DND-41 (cell line): ENCODE data around the gene ANKRD65.
"Not testable (repeated sequence)": the region's sequence is repeated elsewhere in the genome, so short reads cannot be mapped to it uniquely, and the experiment has no call there.

ENCODE experiments used
- ATAC-seq: fragments of 200-7000 bp; cut with Tn5 transposase; 3 replicates; pipeline ENCODE4 v1.9.1; 2021; ENCODE audit warnings: low read depth; ENCODE audit not compliant: insufficient read depth
- DNase-seq: peaks from one replicate; pipeline ENCODE4 v3.0.0-alpha.2; 2020
- H2AFZ ChIP-seq: 2 replicates; pipeline ENCODE4 v1.6.0; 2012; ENCODE audit warnings: low read depth, low read length
- H3K27ac ChIP-seq: 2 replicates; pipeline ENCODE4 v1.5.1; 2012; ENCODE audit warnings: low read length, inconsistent platforms
- H3K27me3 ChIP-seq: fragments of 200-600 bp; sonication (generic); 2 replicates; pipeline ENCODE4 v1.6.0; 2012; ENCODE audit warnings: low read length, mild to moderate bottlenecking, inconsistent platforms; ENCODE audit not compliant: insufficient read depth, poor library complexity
- H3K36me3 ChIP-seq: 2 replicates; pipeline ENCODE4 v1.5.1; 2012; ENCODE audit warnings: low read length, inconsistent platforms; ENCODE audit not compliant: insufficient read depth
- H3K4me1 ChIP-seq: 2 replicates; pipeline ENCODE4 v1.5.1; 2012; ENCODE audit warnings: mild to moderate bottlenecking, low read length; ENCODE audit not compliant: insufficient read depth
- H3K4me2 ChIP-seq: 2 replicates; pipeline ENCODE4 v1.6.0; 2012; ENCODE audit warnings: mild to moderate bottlenecking, moderate library complexity, low read length, inconsistent platforms; ENCODE audit not compliant: insufficient read depth
- H3K4me3 ChIP-seq, 2 experiments: fragments of 200-600 bp in 1 of 2; shearing (Covaris generic) in 1 of 2; 2 replicates each; pipeline ENCODE4 v1.5.1; 2012 to 2016; ENCODE audit warnings: inconsistent platforms in 2 of 2, low read length in 2 of 2, mild to moderate bottlenecking in 2 of 2, low read depth in 1 of 2, moderate library complexity in 1 of 2
- H3K79me2 ChIP-seq: 2 replicates; pipeline ENCODE4 v1.6.0; 2012; ENCODE audit warnings: low read length, inconsistent platforms; ENCODE audit not compliant: insufficient read depth
- H3K9ac ChIP-seq: 2 replicates; pipeline ENCODE4 v1.6.0; 2012; ENCODE audit warnings: low read depth, mild to moderate bottlenecking, inconsistent platforms, low read length, moderate library complexity
- H3K9me3 ChIP-seq: 2 replicates; pipeline ENCODE4 v1.5.1; 2012; ENCODE audit warnings: low read length, moderate library complexity, mild to moderate bottlenecking, inconsistent platforms; ENCODE audit not compliant: insufficient read depth, severe bottlenecking
- H4K20me1 ChIP-seq: 2 replicates; pipeline ENCODE4 v1.6.0; 2012; ENCODE audit warnings: low read length; ENCODE audit not compliant: insufficient read depth
- EZH2 ChIP-seq: IDR thresholded peaks from 3 replicates; pipeline ENCODE4 v1.6.1; 2012; ENCODE audit warnings: borderline replicate concordance, low read depth, mild to moderate bottlenecking, moderate library complexity, low read length, inconsistent platforms; ENCODE audit not compliant: severe bottlenecking
- TF ChIP-seq, protein P1 (sequence below): IDR thresholded peaks from 2 replicates; pipeline ENCODE4 v1.5.1; 2012; ENCODE audit warnings: borderline replicate concordance, low read length, moderate library complexity, mild to moderate bottlenecking; ENCODE audit not compliant: poor library complexity, severe bottlenecking; ENCODE audit errors: extremely low read depth

The ANKRD65 gene

DNA sequence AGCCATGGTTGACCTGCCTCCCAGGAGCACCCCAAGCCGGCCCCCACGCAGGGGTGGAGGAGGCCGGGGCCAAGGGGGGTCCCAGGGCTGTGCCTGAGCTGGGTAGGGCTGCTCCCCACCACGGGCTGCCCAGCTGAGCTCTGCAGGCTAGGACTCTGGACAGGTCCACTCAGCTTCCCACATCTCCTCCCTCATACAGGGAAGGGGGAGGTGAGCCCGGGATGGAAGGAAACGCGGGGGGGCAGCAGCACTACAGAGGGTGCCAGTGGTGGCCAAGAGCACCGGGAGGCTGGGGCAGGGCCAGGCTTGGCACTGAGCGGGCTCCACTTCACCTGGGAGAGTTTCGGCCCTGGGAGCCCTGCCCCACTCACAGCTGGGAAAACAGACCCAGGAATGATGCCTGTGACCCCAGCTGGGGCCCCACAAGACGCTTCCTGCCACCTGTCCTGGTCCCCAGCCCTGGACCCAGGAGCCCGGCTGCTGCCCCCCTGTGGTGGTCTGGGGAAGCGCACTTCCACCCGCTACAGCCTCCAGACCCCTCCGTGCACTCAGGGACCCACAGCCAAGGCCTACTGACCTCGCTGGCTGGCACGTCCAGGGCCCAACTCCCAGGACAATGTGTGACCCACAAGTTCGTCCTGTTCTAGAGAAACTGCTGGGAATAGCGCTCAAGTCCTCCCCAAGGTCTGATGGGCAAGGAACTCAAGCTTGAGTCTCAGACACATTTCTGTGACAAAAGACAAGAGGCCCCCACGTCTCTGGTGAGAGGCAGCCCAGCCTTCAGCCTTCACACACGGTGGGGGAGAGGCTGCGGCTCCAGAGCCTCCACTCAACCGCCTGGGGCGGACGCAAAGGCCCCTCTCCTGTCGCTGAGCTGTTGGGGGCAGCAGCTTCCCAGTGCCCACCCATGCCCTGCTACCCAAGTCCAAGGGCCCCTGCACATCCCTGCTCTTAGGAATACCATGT lies 49.0 kb downstream of the ANKRD65 start:
- ATAC-seq (peak; percentile 36), DNase-seq (peak; percentile 77)
- H3K9me3 ChIP-seq: peaks cover 3% of the 10 kb centered on the region
- H3K9ac ChIP-seq: no peak overlapping the region
- no peaks in the 10 kb centered on the region for H3K27me3 ChIP-seq
- H2AFZ ChIP-seq: no peak overlapping the region
- H3K27ac ChIP-seq: peak overlapping the region; percentile 56
- peaks cover 30% of the 10 kb centered on the region for H3K79me2 ChIP-seq
- H3K36me3 ChIP-seq: peaks cover 28% of the 10 kb centered on the region
- H3K4me1 ChIP-seq: peaks cover 44% of the 10 kb centered on the region
- H3K4me3 ChIP-seq: no peak overlapping the region
- H4K20me1 ChIP-seq: peaks cover 29% of the 10 kb centered on the region
- H3K4me2 ChIP-seq: peak overlapping the region; percentile 50
- TF ChIP-seq, protein P1, sequence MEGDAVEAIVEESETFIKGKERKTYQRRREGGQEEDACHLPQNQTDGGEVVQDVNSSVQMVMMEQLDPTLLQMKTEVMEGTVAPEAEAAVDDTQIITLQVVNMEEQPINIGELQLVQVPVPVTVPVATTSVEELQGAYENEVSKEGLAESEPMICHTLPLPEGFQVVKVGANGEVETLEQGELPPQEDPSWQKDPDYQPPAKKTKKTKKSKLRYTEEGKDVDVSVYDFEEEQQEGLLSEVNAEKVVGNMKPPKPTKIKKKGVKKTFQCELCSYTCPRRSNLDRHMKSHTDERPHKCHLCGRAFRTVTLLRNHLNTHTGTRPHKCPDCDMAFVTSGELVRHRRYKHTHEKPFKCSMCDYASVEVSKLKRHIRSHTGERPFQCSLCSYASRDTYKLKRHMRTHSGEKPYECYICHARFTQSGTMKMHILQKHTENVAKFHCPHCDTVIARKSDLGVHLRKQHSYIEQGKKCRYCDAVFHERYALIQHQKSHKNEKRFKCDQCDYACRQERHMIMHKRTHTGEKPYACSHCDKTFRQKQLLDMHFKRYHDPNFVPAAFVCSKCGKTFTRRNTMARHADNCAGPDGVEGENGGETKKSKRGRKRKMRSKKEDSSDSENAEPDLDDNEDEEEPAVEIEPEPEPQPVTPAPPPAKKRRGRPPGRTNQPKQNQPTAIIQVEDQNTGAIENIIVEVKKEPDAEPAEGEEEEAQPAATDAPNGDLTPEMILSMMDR: peak; percentile 94
- no peak for TF ChIP-seq EZH2

DNA sequence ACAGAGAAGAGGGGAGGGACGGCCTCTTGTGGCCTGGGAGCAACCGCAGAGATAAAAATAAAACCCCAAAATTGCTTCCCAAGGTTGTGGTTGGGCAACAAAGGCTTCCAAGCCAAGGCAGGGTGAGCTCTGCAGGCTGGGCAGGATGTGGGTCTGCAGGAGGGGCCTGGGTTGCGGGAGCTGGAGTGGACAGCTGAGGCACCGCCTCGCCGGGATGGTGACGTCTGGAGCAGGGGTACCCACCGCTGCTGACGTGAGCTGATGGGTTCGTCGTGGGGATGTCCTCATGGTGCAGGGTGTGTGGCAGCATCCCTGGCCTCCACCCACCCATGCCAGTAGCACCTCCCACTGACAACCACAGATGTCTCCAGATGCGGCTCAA lies 49.7 kb downstream of the ANKRD65 start:
- TF ChIP-seq EZH2: no peak
- TF ChIP-seq, protein P1: no peak
- Histone ChIP-seq H3K36me3 (peaks cover 28% of the 10 kb centered on the region), H3K79me2 (peaks cover 29% of the 10 kb centered on the region), H2AFZ (no peak overlapping the region), H3K27ac (no peak overlapping the region), H3K9ac (no peak overlapping the region), H4K20me1 (peaks cover 29% of the 10 kb centered on the region), H3K4me1 (peaks cover 39% of the 10 kb centered on the region), H3K4me3 (no peak overlapping the region), H3K9me3 (peaks cover 10% of the 10 kb centered on the region), H3K27me3 (no peaks in the 10 kb centered on the region), H3K4me2 (peak overlapping the region; percentile 50; the same call in 1 of the 2 replicates)
- ATAC-seq: peak; percentile 15
- peak; percentile 76 for DNase-seq

DNA sequence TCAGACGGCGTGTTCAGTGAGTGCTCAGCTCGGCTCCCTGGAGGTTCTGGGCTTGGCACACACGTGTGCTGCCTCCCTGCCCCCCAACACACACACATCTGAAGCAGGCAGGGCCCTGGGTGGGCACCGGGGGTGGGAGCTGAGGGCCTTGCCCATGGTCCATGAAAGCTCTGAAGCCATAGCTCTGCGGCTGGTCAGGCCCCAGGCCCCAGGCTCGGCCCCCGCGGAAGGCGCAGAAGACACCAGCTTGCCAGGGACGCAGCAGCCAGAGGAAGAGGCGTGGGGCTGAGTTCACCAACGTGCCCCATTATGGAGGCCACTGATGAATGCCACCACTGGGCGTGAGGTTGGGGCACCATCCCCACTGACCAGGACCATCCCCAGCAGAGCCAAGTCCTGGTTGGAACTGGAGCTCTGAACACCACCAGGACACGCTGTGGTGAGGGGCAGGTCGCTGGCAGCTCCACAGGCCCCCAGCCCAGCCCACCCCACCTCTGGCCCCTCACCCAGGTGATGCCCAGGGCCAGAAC lies 50.2 kb downstream of the ANKRD65 start:
- Histone ChIP-seq H3K4me3 (no peak overlapping the region), H3K27me3 (no peaks in the 10 kb centered on the region), H2AFZ (no peak overlapping the region), H3K9ac (no peak overlapping the region), H3K79me2 (peaks cover 25% of the 10 kb centered on the region), H3K27ac (no peak overlapping the region), H3K9me3 (peaks cover 15% of the 10 kb centered on the region), H4K20me1 (peaks cover 29% of the 10 kb centered on the region), H3K4me1 (peaks cover 34% of the 10 kb centered on the region), H3K4me2 (no peak overlapping the region), H3K36me3 (peaks cover 28% of the 10 kb centered on the region)
- TF ChIP-seq, protein P1: no peak
- no peak for TF ChIP-seq EZH2
- no peak for DNase-seq
- no peak for ATAC-seq

DNA sequence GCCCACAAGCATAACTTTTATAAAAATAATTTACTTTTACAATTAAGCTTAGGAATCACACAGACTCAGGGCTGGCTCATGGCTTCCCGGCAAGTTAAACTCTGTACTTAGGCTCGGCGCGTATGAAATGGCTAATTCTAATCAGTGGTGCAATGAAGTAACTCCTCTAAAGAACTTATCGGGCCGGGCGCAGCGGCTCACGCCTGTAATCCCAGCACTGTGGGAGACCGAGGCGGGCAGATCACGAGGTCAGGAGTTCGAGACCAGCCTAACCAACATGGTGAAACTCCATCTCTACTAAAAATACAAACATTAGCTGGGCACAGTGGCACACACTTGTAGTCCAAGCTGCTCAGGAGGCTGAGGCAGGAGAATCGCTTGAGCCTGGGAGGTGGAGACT lies 51.0 kb downstream of the ANKRD65 start:
- H3K27ac ChIP-seq, ATAC-seq, H3K27me3 ChIP-seq, H2AFZ ChIP-seq, H3K4me3 ChIP-seq, DNase-seq, H3K9ac ChIP-seq, H3K4me2 ChIP-seq: not testable (repeated sequence)
- Histone ChIP-seq H3K79me2 (peaks cover 23% of the 10 kb centered on the region), H3K4me1 (peaks cover 33% of the 10 kb centered on the region), H3K9me3 (peaks cover 17% of the 10 kb centered on the region), H4K20me1 (peaks cover 29% of the 10 kb centered on the region), H3K36me3 (peaks cover 28% of the 10 kb centered on the region)
